GM19023 (cell line): ENCODE results near the gene VMP1.

ENCODE experiments used
- ATAC-seq: cut with Tn5 transposase; IDR thresholded peaks from one replicate; pipeline ENCODE4 v1.9.1; 2021; ENCODE audit warnings: mild to moderate bottlenecking, moderate library complexity; ENCODE audit not compliant: unreplicated experiment

The VMP1 gene

DNA sequence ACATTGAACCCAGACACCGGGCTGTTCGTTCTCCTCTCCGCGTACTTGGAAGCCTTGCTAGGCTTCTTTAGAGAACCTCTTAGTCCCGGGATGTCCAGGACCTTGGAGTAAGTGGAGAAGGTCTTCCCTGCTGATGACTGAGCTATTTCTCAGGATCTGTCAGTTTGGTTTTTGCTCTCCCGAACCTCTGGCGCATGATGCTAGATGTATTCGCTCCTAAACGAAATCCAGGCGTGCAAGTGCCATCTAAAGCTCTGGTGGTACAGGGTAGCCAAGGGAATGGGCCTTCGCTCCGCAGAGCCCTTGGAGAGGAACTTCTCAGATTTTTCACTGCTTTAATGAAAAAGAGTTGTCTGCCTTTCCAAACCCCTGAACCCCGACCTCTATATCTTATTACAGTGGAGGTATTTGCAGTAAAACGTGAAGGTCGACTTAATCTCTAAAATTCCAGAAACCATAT lies 547 bp downstream of the VMP1 start:
- ATAC-seq: no peak

DNA sequence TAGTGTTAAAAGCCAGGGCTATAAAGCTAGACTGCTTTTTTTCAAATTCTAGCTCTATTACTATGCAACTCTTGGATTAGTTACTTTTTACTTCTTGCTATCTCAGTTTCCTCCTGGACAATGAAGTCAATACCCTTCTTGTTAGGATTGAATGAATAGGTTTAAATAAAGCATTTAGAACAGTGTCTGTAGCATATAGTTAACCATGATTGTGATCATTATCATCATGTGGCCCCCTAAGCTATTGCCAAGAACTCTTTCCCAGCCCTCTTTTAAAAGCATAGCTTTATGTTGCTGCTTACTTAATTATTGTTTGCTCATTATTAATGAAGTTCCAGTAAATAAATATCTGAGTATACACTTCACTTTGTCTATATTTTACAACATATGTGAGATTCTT lies 4.5 kb downstream of the VMP1 start:
- no peak for ATAC-seq

DNA sequence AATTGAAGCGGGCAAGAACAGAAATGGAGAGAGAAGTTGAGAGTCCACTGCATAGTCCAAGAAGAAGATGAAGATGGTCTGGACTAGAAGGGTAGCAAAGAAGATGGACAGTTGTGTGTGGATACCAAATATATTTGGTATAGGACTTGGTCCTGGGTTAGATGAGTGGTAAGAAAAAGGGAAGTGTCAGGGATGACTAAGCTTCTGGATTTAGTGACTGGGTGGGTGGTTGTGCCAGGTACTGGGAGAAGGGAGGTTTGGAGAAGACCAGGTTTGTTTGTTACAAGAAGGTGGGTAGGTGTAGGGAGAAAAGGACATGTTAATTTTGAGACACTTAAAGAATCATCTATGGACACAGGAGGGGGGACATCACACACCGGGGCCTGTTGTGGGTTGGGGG lies 5.4 kb downstream of the VMP1 start:
- no peak for ATAC-seq

DNA sequence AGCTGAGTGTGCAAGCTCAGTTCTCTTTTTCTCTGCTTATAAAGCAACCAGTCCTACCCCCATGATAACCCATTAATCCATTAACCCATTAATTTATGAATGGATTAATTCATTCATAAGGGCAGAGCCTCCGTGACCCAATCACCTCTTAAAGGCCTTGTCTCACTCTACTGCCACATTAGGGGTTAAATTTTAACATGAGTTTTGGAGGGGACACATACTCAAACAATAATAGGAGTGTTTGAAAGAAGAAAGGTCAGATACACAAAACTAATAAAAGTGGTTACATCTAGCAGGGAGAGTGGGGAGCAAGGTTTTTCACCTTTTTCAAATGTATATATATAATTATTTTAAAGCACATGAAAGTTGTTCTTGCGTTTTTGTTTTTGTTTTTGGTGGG lies 6.8 kb downstream of the VMP1 start:
- no peak for ATAC-seq

DNA sequence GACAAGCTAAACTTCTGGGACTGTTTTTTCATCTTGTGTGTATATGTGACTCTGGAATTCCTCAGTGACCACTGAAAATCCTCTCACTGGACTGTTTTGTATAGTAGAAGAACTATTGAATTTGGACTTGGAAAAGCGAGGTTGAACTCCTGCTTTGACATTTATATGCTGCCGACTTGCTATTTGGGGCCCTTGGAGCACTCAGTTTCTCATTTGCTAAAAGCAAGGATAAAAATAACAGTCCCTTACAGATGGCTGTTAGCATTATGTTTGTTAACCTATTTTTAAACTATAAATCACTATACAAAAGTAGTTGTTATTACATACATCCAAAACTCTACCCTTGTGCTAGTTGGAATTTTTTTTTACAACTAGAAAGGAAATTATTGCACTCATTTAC lies 9.0 kb downstream of the VMP1 start:
- ATAC-seq: no peak

DNA sequence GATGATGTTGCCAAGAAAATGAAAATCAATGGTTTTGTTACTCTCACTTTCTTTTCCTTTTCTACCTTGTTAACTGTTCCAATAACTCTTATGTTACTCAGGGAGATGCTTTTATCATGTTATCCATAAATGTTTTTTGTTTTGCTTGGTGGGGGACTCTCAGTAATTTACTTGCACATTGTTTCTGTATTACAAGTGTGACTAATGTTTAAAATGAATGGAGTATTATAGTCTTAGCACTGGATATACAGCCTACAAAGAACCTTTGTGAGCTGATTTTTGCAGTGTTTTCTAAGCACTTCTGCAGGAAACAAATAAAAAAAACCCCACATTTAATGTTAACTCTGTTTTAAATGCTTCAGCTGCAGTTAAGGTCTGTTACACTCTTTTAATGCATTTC lies 12.1 kb downstream of the VMP1 start:
- no peak for ATAC-seq

DNA sequence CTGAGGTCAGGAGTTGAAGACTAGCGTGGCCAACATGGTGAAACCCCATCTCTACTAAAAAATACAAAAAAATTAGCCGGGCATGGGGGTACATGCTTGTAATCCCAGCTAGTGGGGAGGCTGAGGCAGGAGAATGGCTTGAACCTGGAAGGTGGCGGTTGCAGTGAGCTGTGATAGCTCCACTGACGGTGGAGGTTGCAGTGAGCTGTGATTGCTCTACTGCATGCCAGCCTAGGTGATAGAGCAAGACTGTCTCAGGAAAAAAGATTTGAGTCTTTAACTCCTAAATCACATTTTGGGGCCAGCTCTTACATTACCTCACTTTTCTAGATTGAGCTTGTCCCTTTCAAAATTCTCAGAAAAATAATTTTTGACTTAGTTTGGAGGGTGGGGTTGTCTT lies 15.2 kb downstream of the VMP1 start:
- no peak for ATAC-seq

DNA sequence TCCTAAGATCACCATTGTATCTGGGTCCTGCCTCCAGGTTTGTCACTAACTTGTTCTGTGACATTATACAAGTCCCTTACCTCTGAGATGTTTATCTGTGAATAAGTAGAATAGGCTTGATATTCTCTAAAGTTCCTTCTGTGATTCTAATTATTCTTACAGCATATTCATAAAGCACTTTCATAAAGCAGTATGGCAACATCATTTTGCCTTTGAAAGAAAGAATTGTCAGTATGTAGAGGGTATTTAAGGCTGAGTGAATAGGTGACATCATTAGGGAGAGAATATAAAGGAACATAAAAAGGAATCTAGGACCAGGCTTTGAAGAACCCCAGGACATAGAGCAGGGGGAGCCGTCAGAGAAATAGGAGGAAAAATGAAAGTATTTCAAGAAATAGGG lies 15.6 kb downstream of the VMP1 start:
- ATAC-seq: no peak

DNA sequence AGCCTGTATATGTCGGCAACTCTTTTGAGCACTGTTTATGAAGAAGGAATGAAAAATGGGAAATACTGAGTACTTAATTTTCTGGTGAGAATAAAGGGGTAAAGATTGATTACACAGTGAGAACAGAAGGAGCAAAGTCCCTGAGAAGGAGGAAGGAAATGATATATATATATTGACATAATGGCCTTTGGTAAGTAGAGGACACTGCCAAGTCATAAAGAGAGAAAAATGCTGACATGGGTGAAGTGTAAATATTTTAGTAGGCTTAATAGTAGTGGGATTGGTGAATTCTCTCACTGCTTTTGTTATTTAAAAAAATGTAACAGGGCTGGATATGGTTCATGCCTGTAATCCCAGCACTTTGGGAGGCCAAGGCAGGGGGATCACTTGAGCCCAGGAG lies 16.2 kb downstream of the VMP1 start:
- ATAC-seq: no peak

DNA sequence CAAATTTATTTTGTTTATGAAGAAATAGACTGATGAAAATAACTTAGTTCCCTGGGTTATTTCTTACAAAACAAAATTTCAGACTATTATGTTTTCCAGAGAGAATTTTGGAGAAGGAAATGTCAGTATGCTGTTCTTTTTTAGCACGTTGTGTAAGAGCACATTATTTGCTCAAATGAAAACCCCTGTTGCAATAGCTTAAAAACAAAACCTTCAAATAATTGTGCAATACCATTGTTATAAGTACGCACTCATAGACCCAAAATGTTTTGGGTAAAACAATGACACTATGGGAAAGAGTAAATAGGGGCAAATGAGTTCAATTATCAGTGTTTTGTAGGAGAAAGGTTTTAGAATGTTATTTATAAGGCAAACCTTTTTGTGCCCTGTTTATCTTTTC lies 18.2 kb downstream of the VMP1 start:
- no peak for ATAC-seq

DNA sequence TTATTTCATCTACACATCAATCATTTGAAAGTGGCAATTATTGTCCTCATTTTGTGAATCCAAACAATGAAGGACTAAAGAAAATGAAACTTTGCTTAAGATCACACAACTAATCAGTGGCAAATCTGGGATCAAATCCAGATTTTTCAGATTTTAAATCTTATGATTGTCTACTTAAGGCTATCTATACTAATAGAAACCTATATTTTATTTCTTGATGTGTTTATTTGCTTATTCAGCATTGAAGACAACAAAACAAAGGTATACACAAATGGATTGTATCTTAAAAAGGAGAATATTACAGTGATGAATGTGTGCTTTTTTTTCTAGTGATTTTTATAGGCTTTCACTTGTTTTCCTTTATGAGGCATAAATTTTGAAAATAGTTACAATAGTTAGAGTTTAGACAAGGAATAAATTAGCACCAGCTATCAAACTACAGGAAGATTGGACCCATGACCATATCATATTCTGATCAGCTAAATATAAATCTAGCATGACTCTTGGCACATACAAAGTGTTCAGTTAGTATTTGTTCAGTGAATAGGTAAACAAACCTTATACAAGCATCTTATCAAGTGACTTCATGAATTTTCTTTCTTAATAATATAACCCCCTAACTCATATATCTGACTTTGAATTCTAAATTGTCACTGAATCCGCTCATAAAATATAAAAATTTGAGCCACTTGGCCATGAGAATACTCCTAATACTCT lies 20.5 kb downstream of the VMP1 start:
- ATAC-seq: no peak

DNA sequence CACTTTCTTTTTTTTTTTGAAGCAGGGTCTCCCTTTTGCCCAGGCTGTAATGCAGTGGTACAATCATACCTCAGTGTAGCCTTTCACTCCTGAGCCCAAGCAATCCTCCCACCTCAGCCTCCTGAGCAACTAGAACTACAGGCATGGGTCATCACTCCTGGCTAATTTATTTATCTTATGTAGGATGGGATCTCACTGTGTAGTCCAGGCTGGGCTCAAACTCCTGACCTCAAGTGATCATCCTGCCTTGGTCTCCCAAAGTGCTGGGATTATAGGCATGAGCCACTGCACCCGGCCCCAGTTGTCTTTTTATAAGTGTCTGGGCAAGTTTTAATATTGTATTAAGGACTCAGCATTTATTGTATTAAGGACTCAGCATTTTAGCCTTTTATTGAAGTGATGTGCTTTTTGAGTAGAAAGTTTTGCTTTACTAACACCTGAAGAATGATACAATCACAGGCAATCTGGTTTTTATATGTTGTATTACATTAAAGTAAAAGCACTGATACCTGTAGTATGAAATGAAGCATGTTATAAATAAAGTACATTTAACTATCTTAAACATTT lies 22.9 kb downstream of the VMP1 start:
- ATAC-seq: no peak

DNA sequence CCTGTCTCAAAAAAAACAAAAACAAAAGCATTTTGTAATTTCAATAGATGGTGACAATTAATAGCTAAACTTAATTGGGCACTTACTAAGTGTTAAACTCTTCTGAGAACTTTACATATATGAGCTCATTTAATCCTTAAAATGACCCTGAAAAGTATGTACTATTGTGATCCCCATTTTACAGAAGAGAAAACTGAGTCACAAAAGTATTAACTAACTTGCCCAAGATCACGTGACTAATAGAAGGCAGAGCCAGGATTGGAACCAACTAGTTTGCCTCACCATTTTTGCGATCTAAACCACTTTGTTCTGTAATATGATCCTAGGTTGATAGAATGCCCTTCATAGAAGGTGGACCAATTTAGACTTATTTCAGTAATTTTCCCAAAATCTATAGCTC lies 26.2 kb downstream of the VMP1 start:
- ATAC-seq: no peak

DNA sequence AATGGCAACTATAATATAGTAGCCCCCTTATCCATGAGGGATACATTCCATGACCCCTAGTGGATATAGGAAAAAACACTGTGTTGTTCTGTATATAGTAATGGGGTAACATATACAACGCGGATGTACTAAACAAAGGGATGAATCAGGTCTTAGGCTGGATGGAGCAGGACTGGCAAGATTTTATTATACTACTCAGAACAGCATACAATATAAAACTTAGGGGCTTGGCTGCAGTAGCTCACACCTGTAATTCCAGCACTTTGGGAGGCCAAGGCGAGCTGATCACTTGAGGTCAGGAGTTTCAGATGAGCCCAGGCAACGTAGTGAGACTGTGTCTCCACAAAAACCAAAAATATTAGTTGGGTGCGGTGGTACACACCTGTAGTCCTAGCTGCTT lies 26.8 kb downstream of the VMP1 start:
- ATAC-seq: no peak

DNA sequence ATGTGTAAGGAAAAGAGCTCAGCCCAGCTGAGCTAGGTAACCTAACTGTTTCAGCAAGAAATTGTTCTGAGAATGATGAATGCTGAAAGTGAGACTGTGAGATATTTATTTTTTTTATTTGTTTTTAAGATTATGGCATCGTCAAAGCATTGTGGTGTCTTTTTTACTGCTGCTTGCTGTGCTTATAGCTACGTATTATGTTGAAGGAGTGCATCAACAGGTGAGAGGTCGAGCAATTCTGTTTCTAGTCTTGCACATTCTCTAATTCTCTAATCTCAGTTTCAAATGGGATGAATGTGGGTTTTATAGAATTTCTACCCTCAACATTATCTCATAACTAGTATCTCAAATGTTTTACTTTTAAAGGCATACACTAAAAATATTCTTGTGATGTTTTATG lies 29.9 kb downstream of the VMP1 start:
- no peak for ATAC-seq

DNA sequence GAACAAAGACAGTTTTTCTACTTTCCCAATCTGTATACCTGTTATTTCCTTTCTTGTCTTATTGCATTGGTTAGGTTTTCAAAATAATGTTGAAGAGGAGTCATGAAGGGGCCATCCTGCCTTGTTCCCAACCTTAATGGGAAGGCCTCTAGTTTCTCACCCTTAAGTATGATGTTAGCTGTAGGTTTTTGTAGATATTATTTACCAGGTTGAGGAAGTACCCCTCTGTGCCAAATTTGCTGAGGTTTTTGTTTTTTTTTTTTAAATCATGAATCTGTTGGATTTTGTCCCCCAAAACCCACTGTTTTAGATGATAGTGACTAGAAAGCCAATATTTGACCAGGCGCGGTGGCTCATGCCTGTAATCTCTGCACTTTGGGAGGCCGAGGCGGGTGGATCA lies 36.4 kb downstream of the VMP1 start:
- no peak for ATAC-seq

DNA sequence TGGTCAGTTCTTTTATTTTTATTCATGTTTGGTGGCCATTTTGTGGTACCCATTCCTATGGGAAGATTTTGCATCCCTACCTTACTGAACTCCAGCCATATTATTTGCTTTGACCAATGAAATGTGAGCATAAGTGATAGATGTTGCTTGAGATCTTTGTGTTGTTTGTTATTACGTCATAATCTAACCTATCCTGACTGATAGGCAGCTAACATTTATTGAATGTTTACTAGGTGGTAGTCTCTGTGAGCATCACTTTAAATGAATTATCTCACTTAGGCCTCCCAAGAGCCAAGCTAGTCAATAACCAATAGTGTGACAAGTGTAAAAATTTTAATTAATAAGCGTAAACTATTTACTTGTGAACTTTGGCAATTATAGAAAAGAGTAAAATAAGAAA lies 37.6 kb downstream of the VMP1 start:
- ATAC-seq: no peak

DNA sequence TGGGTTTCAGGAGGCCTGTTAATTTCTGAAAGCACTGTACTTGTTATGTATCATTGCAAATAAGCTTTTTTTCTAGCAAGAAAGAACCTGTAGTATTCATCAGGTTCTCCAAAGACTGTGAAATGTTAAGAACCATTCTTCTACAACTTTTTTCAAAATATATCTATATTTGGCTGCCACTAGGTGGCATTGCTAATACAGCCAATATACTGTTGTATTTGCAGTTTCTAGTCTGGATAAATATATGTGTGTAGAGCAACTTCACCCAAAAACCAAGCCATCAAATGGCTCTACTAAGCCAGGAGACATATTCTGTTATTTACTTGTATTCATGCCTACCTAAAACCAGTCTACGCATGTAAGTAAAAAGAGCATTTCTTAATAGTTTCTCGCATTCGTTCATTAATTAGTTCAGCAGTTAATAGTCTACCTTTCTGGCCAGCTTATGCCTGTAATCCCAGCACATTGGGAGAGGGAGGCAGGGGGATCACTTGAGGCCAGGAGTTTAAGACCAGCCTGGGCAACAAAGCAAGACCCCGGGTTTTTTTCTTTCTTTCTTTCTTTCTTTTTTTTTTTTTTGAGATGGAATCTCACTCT lies 39.5 kb downstream of the VMP1 start:
- ATAC-seq: no peak

DNA sequence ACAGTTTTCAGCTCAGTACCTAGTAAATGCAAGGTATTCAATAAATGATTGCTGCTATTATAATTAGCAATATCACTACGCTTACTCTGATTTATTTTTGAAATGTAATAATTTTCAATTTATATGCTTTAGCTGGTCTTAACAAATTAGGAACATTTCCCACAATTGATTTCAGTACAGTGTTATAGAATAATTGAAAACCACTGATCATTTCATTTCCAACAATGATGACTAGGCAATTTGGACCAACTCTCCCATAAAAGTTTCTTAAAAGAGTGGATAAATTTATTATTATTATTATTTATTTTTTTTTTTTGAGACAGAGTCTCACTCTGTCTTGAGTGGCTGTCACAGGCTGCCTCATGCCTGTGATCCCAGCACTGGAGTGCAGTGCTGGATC lies 41.1 kb downstream of the VMP1 start:
- no peak for ATAC-seq

DNA sequence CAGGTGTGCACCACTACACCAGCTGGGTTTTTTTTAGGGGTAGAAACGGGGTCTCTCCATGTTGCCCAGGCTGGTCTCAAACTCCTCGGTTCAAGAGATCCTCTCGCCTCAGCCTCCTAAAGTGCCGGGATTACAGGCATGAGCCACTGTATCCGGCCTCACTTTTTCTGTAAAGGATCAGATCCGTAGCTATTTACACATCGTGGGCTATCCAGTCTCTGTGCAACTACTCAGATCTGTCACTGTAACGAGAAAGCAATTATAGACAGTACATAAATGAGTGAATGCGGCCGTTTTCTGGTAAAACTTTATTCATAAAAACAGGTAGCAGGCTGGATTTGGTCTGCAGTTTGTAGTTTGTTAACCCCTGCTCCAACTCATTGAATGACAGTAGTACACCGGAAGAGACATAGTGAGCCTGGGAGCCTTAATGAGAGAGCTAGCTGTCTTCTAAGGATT lies 44.5 kb downstream of the VMP1 start:
- ATAC-seq: no peak

DNA sequence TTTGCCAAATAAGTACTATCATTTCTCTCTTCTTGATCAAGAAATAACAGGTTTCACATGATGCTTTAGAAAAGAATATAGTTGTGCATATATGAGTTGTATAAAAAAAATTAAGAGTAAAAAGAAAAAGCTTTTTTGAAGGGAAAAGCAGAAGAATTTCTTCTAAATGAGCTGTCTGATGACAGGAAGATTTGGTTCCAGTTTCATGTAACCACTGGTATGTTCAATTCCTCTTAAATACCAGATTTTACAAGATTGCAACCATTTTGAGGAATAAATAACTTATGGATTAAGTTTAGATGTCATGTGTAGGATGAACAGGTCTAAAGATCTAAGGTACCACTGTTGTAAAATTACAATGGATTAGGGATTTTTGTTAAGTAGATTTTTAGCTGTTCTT lies 45.0 kb downstream of the VMP1 start:
- no peak for ATAC-seq

DNA sequence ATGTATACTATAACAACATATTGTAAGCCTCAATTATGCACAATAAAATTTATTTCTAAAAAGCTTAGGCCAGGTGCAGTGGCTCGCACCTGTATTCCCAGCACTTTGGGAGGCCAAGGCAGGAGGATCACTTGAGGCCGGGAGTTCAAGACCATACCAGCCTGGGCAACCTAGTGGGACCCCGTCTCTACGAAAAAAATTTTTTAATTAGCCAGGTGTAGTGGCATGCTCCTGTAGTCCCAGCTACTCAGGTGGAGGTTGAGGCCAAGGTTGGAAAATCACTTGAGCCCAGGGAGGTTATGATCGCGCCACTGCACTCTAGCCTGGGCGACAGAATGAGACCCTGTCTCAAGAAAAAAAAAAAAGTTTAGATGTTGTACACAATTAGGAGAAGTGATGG lies 45.5 kb downstream of the VMP1 start:
- ATAC-seq: no peak
